GM21723 (cell line): ENCODE data around the gene VENTX.
"Not testable (repeated sequence)": the region's sequence is repeated elsewhere in the genome, so short reads cannot be mapped to it uniquely, and the experiment has no call there.

ENCODE experiments used
- ATAC-seq: cut with Tn5 transposase; IDR thresholded peaks from one replicate; pipeline ENCODE4 v1.9.1; 2021; ENCODE audit warnings: mild to moderate bottlenecking, moderate library complexity; ENCODE audit not compliant: unreplicated experiment

VENTX gene

DNA sequence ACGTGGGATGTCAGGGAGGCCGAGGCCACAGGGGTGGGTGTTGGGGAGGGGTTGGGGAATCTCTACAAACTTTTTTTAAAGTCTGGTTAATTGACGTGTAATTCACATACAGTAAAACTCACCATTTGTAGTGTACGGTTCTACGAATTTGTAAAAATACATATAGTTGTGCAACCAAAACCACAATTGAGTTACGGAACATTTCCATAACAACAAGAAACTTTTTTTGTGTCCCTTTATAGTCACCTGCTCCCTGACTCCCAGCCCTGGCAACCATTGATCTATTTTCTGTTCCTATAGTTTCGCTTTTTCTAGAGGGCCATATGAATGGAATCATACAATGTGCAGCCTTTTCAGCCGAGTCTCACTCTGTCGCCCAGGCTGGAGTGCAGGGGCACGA is 2.9 kb upstream of the VENTX start:
- ATAC-seq: not testable (repeated sequence)

- ATAC-seq: no peak
Observed at GRCh38 chr10:133235265-133235855, 2.3 kb upstream of the VENTX start.

GRCh38 chr10:133235932-133236331 is 1.7 kb upstream of the VENTX start:
- ATAC-seq: no peak

DNA sequence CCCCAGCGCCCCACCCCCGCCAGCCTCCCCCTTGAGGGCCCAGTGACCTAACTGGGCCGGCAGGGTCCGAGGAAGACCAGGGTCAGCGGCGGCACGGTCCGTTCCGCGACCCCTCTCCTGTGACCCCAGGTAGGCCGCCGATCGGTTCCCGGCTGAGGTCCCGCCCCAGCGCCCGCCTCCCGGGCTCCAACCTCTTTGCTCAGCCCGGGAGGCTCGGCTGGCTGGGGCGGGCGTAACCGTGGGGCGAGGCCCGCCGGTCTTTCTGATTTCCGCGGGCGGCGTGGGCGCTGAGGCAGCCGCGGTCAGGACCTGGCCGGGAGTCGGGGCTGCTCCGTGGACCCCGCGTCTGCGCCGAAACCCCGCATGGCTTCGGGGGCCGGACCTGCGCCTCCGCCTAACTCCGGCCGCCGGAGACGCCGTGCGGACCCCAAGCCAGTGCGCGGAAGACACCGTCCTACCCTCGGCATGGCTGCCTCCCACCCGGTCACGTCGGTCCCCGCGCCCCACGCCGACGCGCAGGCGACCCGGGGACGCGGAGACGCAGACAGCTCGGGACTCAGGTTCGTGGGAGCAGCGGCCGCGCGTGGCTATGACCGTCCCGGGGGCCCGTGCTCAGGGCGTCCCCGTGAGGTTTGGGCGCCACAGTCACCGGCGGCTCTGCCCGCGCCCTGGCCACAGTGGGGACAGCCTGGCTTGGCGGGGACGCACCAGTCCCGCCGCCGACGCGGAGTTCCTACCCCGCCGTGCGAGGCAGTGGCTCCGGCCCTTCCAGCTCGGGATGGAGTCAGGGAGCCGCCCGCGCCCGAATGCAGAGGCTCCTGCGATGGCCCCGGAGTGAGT is 1.0 kb upstream of the VENTX start:
- no peak for ATAC-seq

DNA sequence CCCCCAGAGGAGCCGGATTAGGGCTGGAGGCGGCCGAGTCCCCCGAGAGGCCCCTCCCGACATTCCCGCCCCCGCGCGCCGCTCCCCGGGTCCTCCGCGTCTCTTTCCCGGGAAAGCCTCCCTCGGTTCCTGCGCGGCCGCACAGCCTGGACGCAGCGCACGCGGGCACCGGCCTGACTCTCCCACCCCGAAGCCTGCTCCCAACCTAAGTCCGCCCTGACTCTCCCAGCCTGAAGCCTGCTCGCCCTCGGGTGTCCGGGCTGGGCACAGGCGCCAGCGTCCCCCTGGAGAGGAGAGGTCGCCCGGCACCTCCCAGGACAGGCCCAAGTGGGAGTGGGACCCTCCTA is 441 bp upstream of the VENTX start:
- ATAC-seq: no peak

DNA sequence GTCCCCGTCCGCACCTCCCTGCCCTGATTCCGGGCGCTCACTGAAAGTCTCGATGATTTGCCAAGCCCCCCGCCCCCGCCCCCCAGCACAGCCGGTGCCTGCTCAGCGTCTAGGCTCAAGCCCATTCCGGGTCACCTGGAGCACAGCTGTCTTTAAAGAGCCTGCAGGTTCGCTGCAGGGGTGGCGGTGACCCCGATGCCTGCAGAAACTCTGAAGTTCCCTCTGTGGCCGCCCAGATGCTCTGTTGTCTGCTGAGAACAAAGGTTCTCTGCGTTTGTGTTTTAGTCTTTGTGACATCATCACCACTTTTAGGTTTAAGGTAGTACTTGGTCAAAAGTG is 780 bp downstream of the VENTX start:
- ATAC-seq: no peak

DNA sequence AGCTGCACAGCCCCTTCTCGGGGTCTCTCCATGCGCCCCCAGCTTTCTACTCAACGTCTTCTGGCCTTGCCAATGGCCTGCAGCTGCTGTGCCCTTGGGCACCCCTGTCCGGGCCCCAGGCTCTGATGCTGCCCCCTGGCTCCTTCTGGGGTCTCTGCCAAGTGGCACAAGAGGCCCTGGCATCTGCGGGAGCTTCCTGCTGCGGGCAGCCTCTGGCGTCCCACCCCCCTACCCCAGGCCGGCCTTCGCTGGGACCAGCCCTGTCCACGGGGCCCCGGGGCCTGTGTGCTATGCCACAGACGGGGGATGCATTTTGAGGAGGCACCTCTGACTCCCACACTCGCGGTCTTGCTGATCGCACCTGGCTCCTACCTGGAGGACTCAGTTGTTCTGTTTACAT is 2.3 kb downstream of the VENTX start:
- ATAC-seq: no peak

- ATAC-seq: peak; percentile 58
Observed at GRCh38 chr10:133241501-133242205, 4.0 kb downstream of the VENTX start.

- ATAC-seq: no peak
Observed at GRCh38 chr10:133242611-133243356, 5.1 kb downstream of the VENTX start.

GRCh38 chr10:133243593-133243992 is 5.9 kb downstream of the VENTX start:
- ATAC-seq: no peak

DNA sequence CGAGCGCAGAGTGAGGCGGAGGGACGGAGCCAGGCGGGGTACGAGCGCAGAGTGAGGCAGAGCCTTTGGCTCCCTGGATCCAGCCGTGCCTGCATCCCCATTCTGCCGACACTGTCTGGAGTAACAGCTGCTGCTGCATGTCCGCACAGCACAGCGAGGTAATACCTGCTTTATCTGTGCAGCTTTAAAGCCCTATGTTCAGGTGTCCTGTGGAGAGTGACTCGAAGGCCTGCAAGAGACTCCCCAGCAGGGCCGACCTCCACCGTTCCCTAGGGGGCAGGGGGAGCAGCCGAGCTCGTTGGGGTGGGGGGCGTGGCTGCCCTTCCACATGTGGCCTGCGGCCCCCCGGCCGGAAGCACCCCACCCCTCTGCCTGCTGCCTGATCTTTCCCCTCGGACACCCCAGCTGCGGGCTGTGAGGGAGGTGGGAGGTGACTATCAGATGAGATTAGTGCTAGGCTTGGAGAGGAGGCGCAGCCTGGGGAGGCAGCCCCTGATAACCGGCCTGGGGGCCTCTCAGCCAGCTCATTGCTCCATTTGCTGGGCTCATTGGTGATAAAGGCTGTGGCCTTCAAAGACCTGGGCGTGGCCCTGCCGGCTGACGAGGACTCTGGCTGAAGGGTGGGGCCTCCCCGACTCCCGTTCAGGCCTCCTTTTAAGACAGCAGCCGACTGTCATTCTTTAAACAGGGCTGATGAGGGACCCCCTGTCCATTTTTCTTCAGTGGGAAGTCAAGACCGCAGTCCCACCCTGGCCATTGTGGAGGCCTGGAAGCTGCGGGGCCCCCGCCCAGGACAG is 8.0 kb downstream of the VENTX start:
- ATAC-seq: no peak

- no peak for ATAC-seq
Observed at GRCh38 chr10:133246236-133246626, 8.6 kb downstream of the VENTX start.

DNA sequence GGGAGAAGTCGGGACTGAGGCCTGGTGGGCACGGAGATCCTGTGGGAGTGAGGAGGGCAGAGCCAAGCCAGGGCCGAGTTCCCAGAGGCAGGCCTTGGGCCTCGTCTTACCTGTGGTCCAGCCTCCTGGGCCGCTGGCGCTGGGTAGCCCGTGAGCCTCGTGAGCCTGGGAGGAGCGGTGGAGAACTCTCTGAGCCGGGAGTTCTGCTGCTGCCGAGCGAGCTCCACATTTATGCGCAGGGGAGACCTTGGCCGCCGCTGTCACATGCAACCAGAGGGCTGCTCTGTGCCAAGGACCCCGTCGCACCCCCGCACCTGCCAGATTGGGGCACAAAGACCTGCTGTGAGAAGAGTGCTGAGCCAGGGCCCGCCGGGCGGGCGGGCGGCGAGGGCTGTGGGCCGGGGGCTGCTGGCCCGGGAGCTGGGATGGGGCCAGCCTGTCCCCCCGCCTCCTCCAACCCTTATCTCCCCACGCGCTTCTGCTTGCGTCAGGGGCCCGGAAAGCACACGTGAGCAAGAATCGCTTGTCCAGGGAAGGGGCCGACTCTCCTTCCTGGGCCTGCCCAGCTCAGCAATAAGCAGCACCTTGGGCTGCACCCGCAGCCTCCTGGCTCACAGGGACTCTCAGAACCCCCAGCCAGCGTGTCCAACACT is 10.2 kb downstream of the VENTX start:
- no peak for ATAC-seq

- ATAC-seq: no peak
Observed at GRCh38 chr10:133248334-133248715, 10.7 kb downstream of the VENTX start.

DNA sequence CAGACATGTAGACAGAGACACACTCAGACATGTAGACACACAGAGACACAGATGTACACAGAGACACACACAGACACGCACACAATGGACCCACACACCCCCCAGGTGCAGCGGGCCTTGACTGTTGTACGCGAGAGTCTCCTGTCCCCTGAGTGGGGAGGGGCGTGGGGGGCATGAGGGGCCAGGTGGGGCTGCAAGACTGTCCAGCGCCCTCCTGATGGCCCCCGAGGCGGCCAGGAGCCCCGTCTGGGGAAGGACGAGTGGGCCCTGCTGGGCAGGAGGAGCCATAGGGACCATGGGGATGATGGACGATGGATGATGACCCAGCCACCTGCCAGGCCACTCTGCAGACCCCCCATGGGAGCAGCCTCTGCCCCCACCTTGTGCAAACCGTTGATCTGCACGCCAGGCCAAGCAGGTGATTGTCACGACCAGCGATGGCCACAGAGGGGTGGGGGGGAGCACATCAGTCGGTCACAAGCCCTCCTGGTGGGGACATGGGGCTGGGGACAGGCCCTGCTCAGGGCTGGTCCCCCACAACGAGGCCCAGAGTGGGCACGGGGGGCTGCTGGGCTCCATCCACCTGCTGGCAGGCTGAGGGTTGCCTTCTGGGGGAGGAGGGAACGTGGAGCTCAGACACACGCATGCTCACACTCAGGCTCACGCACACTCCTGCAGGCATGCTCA is 11.6 kb downstream of the VENTX start:
- no peak for ATAC-seq

- no peak for ATAC-seq
Observed at GRCh38 chr10:133249975-133250754, 12.5 kb downstream of the VENTX start.

DNA sequence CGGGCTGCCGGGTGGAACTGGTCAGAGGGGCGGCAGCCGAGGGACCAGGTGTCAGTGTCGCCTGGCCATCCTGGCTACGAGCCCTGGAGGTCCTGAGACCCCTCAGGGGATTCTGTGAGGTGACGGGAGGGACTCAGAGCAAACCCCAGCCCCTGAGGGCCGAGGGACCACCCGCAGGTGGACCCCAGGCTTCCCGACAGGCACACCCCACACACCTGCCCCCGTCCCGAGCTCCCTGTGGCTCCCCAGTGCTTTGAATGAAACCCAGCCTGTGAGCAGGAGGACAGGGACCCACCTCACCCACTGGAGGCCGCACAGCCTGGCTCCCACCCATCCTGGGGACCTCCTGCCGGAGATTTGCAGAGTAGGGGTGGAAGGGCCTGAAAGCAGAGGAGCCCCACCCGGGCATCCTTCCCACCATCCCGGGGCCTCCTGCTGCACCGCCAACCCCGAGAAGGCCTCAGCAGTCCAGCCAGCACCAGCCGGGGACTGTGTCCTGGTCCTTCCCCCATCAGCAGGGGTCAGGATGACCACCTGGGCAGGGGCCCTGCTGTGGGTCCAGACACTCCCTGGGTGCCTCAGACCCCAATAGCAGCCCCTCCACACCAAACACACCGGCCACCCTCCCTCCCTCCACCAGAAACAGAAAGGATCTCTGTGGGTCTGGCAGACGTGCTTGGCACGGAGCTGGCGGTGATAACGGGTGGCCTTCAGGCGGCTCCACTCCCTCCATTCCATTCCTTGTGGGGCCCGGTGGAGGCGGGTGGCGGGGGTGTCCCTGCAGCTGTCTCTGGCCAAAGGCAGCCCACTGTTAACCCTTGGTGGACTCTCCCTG is 13.9 kb downstream of the VENTX start:
- no peak for ATAC-seq

GRCh38 chr10:133252223-133252552 is 14.5 kb downstream of the VENTX start:
- ATAC-seq: no peak
